Endothelial cell of umbilical vein (primary cell): ENCODE measurements around the gene CALY.
A peak's percentile ranks its signal among the peaks of the same experiment; 100 is the strongest.

Experiments used
- EZH2 ChIP-seq: IDR thresholded peaks from 2 replicates; pipeline ENCODE4 v1.6.1; 2012; ENCODE audit warnings: borderline replicate concordance, low read depth, mild to moderate bottlenecking, moderate library complexity, low read length, inconsistent platforms; ENCODE audit not compliant: severe bottlenecking
- FOS ChIP-seq: IDR thresholded peaks from 2 replicates; pipeline ENCODE4 v1.6.1; 2011; ENCODE audit warnings: mild to moderate bottlenecking, low read length, moderate library complexity, borderline replicate concordance; ENCODE audit not compliant: insufficient read depth
- POLR2A ChIP-seq: IDR thresholded peaks from 2 replicates; pipeline ENCODE4 v1.6.1; 2012; ENCODE audit warnings: low read depth, mild to moderate bottlenecking, control low read depth, low read length
- POLR2AphosphoS5 ChIP-seq: IDR thresholded peaks from 2 replicates; pipeline ENCODE4 v1.6.1; 2012; ENCODE audit warnings: low read depth, mild to moderate bottlenecking, control low read depth, low read length, moderate library complexity; ENCODE audit not compliant: insufficient read depth
- TF ChIP-seq, protein P1 (sequence below): IDR thresholded peaks from 2 replicates; pipeline ENCODE4 v1.6.1; 2011; ENCODE audit not compliant: insufficient read depth, insufficient read length
- TF ChIP-seq, protein P2 (sequence below), 2 donors: IDR thresholded peaks; 1 replicate in 1 of 2; 2 replicates in 1 of 2; pipeline ENCODE4 v1.5.1; 2011; ENCODE audit warnings: low read length in 2 of 2, mild to moderate bottlenecking in 2 of 2, moderate library complexity in 2 of 2, control low read depth in 1 of 2, inconsistent platforms in 1 of 2, low read depth in 1 of 2; ENCODE audit not compliant: insufficient read depth in 1 of 2; ENCODE audit errors: extremely low read depth in 1 of 2

DNA sequence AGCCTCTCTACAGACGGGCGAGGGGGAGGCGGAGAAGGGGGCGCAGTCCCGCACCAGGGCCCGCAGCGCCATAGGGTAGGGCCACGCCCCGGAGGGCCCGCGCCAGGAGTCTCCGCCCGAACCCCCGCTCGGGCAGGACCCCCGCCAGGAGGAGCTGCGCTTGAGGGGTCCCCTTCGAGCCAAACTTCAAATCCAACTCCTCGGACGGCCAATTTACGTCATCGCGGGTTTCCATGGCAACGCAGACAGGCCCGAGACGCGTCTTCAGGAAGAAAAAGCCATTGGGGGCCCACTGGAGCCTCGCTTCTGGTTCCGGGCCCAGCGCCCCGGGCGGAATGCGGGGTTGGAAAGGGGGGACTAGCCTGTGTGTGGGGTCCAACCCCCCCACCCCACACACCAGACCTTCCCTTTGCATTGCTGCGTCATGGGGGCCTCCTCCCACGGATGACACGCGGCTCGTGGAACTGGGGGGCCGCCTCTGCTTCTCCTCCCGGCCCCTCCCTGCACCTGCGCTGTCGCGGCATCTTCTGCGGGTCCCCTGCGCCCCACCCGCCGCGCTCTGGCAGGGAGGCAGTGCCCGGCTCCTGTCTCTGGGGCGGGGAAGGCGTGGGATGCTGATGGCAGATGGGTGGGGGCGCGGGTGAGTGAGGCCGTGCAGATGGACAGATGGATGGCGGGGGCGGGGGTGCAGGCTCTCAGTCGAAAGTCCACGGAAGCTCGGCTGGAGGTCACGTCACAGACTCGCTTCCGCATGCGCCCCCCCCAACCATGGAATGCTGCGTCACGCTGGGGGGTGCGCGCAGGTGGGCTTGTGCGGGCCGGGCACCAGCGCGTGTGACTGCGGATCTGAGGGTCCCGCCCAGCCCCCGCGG, 1.2 kb downstream of the CALY start:
- no peak for TF ChIP-seq POLR2A
- TF ChIP-seq, protein P1, sequence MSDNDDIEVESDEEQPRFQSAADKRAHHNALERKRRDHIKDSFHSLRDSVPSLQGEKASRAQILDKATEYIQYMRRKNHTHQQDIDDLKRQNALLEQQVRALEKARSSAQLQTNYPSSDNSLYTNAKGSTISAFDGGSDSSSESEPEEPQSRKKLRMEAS: no peak
- TF ChIP-seq, protein P2, sequence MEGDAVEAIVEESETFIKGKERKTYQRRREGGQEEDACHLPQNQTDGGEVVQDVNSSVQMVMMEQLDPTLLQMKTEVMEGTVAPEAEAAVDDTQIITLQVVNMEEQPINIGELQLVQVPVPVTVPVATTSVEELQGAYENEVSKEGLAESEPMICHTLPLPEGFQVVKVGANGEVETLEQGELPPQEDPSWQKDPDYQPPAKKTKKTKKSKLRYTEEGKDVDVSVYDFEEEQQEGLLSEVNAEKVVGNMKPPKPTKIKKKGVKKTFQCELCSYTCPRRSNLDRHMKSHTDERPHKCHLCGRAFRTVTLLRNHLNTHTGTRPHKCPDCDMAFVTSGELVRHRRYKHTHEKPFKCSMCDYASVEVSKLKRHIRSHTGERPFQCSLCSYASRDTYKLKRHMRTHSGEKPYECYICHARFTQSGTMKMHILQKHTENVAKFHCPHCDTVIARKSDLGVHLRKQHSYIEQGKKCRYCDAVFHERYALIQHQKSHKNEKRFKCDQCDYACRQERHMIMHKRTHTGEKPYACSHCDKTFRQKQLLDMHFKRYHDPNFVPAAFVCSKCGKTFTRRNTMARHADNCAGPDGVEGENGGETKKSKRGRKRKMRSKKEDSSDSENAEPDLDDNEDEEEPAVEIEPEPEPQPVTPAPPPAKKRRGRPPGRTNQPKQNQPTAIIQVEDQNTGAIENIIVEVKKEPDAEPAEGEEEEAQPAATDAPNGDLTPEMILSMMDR (IDR thresholded peaks at IDR 0.05; ENCODE audit: extremely low read depth in 1 of 2, insufficient read depth in 1 of 2, low read depth in 1 of 2, low read length in 2 of 2): no peak
- peak; percentile 46 for TF ChIP-seq EZH2
- no peak for TF ChIP-seq POLR2AphosphoS5
- TF ChIP-seq FOS: no peak
